Fibroblast of mammary gland (primary cell): Measurements from ENCODE around the gene SLC4A7.

ENCODE experiments used
- DNase-seq: peaks from one replicate; pipeline ENCODE4 v3.0.0-alpha.2; 2010; ENCODE audit warnings: low read depth
- H3K4me3 ChIP-seq: 2 replicates; pipeline ENCODE4 v1.5.1; 2011; ENCODE audit warnings: low read depth, mild to moderate bottlenecking, low read length, moderate library complexity; ENCODE audit not compliant: control insufficient read depth
- TF ChIP-seq, protein P1 (sequence below): conservative IDR thresholded peaks from 2 replicates; pipeline ENCODE4 v1.5.1; 2011; ENCODE audit warnings: low read depth, low read length, inconsistent platforms; ENCODE audit not compliant: control insufficient read depth, insufficient read depth

SLC4A7 gene

DNA sequence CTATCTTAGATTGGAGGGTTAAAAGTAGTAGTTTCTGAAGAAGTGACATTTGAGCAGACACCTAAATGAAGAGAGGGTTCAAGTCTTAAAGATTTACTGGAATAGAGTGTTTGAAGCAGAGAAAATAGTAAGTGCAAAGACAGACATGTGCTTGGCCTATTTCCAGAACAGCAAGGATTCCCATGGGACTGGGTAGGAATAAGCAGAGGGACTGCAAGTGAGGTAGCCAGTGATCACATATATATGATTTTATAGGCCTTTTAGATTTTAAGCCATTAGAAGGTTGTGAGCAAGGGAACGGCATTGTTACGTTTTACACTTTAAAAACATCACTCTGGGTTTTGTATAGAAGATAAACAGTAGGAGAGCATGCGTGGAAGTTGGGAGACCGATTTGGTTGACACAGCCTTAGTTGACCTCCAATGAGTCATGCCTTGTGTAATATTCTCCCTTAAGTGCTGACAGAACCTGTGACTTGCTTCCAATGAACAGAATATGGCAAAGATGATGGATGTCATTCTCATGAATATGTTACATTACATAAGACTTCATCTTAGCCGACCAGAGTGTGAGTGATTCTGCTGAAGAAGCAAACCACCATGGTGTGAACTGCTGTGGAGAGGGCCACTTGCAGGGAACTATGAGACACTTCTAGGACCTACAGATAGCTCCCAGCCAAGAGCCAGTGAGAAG is 37.1 kb upstream of the SLC4A7 start:
- H3K4me3 ChIP-seq = no peak overlapping the region
- TF ChIP-seq, protein P1, sequence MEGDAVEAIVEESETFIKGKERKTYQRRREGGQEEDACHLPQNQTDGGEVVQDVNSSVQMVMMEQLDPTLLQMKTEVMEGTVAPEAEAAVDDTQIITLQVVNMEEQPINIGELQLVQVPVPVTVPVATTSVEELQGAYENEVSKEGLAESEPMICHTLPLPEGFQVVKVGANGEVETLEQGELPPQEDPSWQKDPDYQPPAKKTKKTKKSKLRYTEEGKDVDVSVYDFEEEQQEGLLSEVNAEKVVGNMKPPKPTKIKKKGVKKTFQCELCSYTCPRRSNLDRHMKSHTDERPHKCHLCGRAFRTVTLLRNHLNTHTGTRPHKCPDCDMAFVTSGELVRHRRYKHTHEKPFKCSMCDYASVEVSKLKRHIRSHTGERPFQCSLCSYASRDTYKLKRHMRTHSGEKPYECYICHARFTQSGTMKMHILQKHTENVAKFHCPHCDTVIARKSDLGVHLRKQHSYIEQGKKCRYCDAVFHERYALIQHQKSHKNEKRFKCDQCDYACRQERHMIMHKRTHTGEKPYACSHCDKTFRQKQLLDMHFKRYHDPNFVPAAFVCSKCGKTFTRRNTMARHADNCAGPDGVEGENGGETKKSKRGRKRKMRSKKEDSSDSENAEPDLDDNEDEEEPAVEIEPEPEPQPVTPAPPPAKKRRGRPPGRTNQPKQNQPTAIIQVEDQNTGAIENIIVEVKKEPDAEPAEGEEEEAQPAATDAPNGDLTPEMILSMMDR = no peak
- peak; percentile 98 for DNase-seq

- H3K4me3 ChIP-seq = no peak overlapping the region
- TF ChIP-seq, protein P1 = no peak
- no peak for DNase-seq
Measured at GRCh38 chr3:27511724-27512422, 27.7 kb upstream of the SLC4A7 start.

GRCh38 chr3:27509376-27509775 is 25.2 kb upstream of the SLC4A7 start:
- H3K4me3 ChIP-seq = no peak overlapping the region
- no peak for DNase-seq
- TF ChIP-seq, protein P1 = no peak

- peak; percentile 35 for DNase-seq
- TF ChIP-seq, protein P1 = no peak
- H3K4me3 ChIP-seq = no peak overlapping the region
Measured at GRCh38 chr3:27508424-27508823, 24.2 kb upstream of the SLC4A7 start.

GRCh38 chr3:27507515-27508266 is 23.5 kb upstream of the SLC4A7 start:
- DNase-seq = no peak
- no peak overlapping the region for H3K4me3 ChIP-seq
- TF ChIP-seq, protein P1 = no peak

- DNase-seq = no peak
- no peak overlapping the region for H3K4me3 ChIP-seq
- TF ChIP-seq, protein P1 = no peak
Measured at GRCh38 chr3:27507111-27507510, 22.9 kb upstream of the SLC4A7 start.
